Thoracic aorta (tissue), 2 donors: ENCODE measurements around the gene GRB14. TPM values are rescaled to one million over a fixed set of nuclear protein-coding genes. Genes with fewer than 3 reads are reported as not detected.

Experiments used
- ATAC-seq: fragments of 150-250 bp; one replicate; pipeline ENCODE4 v1.8.0; 2017; ENCODE audit warnings: low read depth; ENCODE audit not compliant: insufficient number of reproducible peaks, low FRiP score
- DNase-seq: peaks from one replicate; pipeline ENCODE4 v3.0.0-alpha.2; 2020; ENCODE audit warnings: low spot score
- H3K27ac ChIP-seq, 2 donors: fragments of 200-600 bp; sonication (generic); 1 replicate in 1 of 2; 2 replicates in 1 of 2; pipeline ENCODE4 v1.5.1; 2016; ENCODE audit warnings: mild to moderate bottlenecking in 2 of 2, moderate library complexity in 2 of 2
- H3K27me3 ChIP-seq: fragments of 200-600 bp; sonication (generic); replicated peaks from 2 replicates; pipeline ENCODE4 v1.6.0; 2016; ENCODE audit warnings: mild to moderate bottlenecking; ENCODE audit not compliant: insufficient read depth
- H3K36me3 ChIP-seq: fragments of 200-600 bp; sonication (generic); one replicate; pipeline ENCODE4 v1.5.1; 2016
- H3K4me1 ChIP-seq, 2 donors: fragments of 200-600 bp; sonication (generic); 1 replicate in 1 of 2; 2 replicates in 1 of 2; pipeline versions ENCODE4 v1.5.1 to v1.6.0; 2016; ENCODE audit warnings: low read depth in 2 of 2, mild to moderate bottlenecking in 1 of 2; ENCODE audit not compliant: control insufficient read depth in 1 of 2
- H3K4me3 ChIP-seq: fragments of 200-600 bp; sonication (generic); 2 replicates; pipeline ENCODE4 v1.5.1; 2016; ENCODE audit warnings: mild to moderate bottlenecking
- H3K9me3 ChIP-seq: fragments of 200-600 bp; sonication (generic); 2 replicates; pipeline ENCODE4 v1.5.1; 2016
- total RNA-seq, 2 donors: library from RNA; depleted of rRNA; stranded (reverse); fragments of >200 nt; gene quantifications; one replicate each; pipeline versions ENCODE4 v1.1.0 to v1.2.3, GENCODE V29; 2016
- TF ChIP-seq, protein P1 (sequence below): fragments of 200-600 bp; sonication (generic); IDR thresholded peaks from one replicate; pipeline ENCODE4 v1.5.1; 2019; ENCODE audit warnings: antibody characterized with exemption

The GRB14 gene
- total RNA-seq, 2 donors from 2014 or later: 4.7 to 7.9 TPM

DNA sequence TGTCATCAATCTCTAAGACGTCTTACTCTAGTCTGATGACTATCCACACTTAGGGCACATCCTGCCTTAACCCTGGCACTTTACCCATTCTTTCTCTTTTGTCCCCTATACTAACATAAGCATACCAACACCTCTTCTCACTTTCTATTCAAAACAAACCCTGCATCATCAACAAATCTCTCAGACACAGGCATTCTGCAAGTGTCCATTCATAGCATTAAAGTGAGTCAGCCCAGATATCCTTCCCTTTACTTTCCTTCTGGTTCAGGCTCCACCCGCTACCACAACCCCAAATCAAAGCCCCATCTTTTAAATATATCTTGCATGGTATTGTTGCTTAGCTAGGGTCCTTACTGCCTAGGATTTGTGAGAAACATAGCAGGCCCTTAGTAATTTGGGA, 3.8 kb downstream of the GRB14 start:
- Histone ChIP-seq H3K36me3 (no peaks in the 10 kb centered on the region), H3K4me3 (no peak overlapping the region), H3K27me3 (no peaks in the 10 kb centered on the region), H3K9me3 (no peaks in the 10 kb centered on the region), H3K27ac (no peak overlapping the region), H3K4me1 (peaks cover 5 to 9% of the 10 kb centered on the region in 2 donors)
- TF ChIP-seq, protein P1, sequence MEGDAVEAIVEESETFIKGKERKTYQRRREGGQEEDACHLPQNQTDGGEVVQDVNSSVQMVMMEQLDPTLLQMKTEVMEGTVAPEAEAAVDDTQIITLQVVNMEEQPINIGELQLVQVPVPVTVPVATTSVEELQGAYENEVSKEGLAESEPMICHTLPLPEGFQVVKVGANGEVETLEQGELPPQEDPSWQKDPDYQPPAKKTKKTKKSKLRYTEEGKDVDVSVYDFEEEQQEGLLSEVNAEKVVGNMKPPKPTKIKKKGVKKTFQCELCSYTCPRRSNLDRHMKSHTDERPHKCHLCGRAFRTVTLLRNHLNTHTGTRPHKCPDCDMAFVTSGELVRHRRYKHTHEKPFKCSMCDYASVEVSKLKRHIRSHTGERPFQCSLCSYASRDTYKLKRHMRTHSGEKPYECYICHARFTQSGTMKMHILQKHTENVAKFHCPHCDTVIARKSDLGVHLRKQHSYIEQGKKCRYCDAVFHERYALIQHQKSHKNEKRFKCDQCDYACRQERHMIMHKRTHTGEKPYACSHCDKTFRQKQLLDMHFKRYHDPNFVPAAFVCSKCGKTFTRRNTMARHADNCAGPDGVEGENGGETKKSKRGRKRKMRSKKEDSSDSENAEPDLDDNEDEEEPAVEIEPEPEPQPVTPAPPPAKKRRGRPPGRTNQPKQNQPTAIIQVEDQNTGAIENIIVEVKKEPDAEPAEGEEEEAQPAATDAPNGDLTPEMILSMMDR: no peak
- no peak for DNase-seq
- no peak for ATAC-seq

DNA sequence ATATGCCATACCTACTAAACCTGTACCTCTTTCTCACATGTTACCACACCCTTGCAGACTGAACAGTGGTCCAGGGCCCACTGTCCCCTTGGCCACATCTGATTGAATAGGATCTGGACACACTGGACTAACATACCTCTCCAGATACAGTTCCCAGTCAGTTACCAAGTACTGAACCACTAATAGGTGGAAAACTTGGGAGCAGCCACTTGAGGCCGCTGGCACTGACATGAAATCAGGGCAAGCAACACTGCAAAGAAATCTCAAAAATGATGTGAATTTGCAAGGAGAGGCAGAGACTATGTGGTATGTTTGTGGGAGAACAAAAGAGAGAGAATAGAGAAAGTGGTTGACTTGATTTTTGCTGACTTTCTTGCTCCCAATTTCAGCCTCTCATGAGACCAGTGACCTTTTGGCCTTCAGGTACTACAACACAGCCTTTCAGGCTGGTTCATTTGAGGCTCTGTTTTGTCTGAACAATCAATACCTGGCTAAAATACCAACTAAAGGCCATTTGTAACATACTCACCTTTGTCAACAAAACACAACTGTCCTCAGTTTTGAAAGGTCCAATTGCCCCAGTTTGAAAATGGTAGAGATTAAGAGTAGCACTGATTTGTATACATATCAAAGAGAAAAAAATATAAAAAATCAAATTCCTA, 7.8 kb downstream of the GRB14 start:
- TF ChIP-seq, protein P1: no peak
- no peak overlapping the region for H3K27ac ChIP-seq
- H3K9me3 ChIP-seq: no peaks in the 10 kb centered on the region
- DNase-seq (no peak), ATAC-seq (no peak)
- no peaks in the 10 kb centered on the region for H3K4me1 ChIP-seq
- no peaks in the 10 kb centered on the region for H3K36me3 ChIP-seq
- H3K4me3 ChIP-seq: no peak overlapping the region
- no peaks in the 10 kb centered on the region for H3K27me3 ChIP-seq

DNA sequence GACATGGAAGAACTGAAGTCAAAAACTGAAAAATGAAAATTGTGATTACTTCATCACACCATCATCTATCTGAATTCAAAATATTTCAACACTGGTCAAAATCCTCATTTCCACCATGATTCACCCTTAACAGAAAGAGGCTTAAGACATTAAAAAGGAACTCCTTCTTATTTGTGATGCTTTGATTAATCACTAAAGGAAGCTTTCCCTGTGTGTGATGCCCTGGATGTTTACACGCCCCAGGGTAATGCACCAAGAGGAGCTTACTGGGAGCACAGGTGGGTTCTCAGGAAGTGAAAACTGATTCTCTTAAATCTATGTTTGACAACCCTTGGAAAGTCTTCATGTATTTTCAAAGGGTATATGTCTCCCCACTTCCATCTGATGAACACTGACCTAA, 11.5 kb downstream of the GRB14 start:
- DNase-seq (no peak), ATAC-seq (no peak)
- Histone ChIP-seq H3K4me3 (no peak overlapping the region), H3K36me3 (no peaks in the 10 kb centered on the region), H3K9me3 (no peaks in the 10 kb centered on the region), H3K27ac (no peak overlapping the region), H3K4me1 (peaks cover 12 to 19% of the 10 kb centered on the region in 2 donors), H3K27me3 (no peaks in the 10 kb centered on the region)
- TF ChIP-seq, protein P1: no peak

DNA sequence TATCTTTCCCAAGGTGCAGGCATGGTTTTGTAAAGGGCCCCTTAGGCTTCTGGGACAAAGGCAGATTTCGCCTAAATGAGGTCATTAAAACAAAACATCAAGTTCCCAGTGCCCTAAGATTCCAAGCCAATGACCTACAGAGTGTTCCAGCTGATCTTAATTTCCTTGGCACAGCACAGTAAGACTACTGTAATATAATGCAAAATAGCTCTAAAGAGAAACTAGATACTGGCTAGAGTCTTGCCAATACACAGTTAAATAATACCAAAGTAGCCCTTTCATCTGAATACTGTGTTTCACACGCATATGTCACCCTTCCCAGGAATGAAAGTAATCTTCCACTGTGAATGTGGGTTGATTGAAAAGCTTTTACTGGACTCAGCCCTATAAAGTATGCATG, 14.7 kb downstream of the GRB14 start:
- Histone ChIP-seq H3K9me3 (no peaks in the 10 kb centered on the region), H3K4me1 (peaks cover 12 to 19% of the 10 kb centered on the region in 2 donors), H3K4me3 (no peak overlapping the region), H3K27me3 (no peaks in the 10 kb centered on the region), H3K27ac (no peak overlapping the region), H3K36me3 (no peaks in the 10 kb centered on the region)
- DNase-seq (no peak), ATAC-seq (no peak)
- TF ChIP-seq, protein P1: no peak

DNA sequence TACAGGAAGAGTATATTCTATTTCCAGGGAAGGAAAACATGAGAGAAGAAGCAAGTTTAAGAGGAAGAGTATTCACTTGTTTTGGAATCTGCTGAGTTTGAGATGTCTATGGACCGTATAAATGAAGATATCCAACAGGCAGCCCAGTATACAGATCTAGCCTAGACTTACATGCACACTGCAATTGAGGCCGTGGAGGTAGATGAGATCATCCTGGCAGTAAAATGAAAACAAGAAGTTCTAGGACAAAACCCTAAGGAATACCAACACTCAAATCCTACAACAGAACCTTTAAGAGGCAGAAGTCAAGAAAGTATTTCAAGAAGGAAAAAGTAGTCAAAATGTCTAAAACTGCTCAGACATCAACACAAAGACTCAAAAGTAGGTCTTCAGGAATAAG, 16.0 kb downstream of the GRB14 start:
- H3K36me3 ChIP-seq: no peaks in the 10 kb centered on the region
- H3K4me3 ChIP-seq: no peak overlapping the region
- no peak for DNase-seq
- no peak for ATAC-seq
- H3K27me3 ChIP-seq: no peaks in the 10 kb centered on the region
- H3K9me3 ChIP-seq: no peaks in the 10 kb centered on the region
- TF ChIP-seq, protein P1: no peak
- peaks cover 12 to 19% of the 10 kb centered on the region in 2 donors for H3K4me1 ChIP-seq
- no peak overlapping the region for H3K27ac ChIP-seq
